RWPE1 (cell line): ENCODE results near the gene CD84.

Source experiments
- CTCF ChIA-PET: fragments of 350-600 bp; sonication (Branson Sonifier 250); formaldehyde crosslinking; extraction: SDS; loops from one replicate; lab custom pipeline; 2021; lab: Yijun Ruan, JAX
- POLR2A ChIA-PET: fragments of 400-600 bp; formaldehyde crosslinking; extraction: SDS; loops from one replicate; lab custom pipeline; 2020; ENCODE audit warnings: antibody characterized with exemption; ENCODE audit not compliant: low non-redundant PET; lab: Yijun Ruan, JAX
- DNase-seq: peaks from one replicate; pipeline ENCODE4 v3.0.0; 2012; ENCODE audit warnings: low spot score
- H3K27ac ChIP-seq: fragments of 450-650 bp; 2 replicates; pipeline ENCODE4 v1.5.1; 2017
- TF ChIP-seq, protein P1 (sequence below): fragments of 450-650 bp; conservative IDR thresholded peaks from 2 replicates; pipeline ENCODE4 v1.5.1; 2017; ENCODE audit warnings: low read depth, mild to moderate bottlenecking

Gene CD84

DNA sequence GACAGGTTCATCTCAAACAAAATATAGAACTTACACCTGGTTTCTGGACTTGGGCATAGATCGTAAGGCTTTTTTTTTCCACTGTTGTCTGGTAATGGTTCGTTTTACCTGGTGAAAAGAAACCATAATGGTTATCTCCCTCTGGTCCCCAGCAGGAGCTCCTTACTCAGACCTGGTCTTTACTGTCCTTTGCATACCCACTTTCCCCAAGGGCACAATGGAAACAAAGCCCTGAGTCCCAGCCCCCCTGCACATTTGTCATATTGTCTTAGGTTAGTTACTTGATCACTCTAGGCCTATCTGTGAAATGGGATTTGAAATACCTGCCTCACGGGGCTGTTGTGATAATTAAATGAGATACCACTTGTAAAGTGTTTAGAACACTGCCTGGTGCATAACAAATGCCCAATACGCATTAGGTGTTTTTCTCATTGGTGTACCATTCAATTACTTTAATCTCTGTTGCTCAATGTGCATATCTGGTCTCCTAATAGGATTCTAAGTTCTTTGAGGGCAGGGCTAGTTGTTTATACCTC lies 40.5 kb upstream of the CD84 start:
- POLR2A ChIA-PET: no interaction called here
- TF ChIP-seq, protein P1, sequence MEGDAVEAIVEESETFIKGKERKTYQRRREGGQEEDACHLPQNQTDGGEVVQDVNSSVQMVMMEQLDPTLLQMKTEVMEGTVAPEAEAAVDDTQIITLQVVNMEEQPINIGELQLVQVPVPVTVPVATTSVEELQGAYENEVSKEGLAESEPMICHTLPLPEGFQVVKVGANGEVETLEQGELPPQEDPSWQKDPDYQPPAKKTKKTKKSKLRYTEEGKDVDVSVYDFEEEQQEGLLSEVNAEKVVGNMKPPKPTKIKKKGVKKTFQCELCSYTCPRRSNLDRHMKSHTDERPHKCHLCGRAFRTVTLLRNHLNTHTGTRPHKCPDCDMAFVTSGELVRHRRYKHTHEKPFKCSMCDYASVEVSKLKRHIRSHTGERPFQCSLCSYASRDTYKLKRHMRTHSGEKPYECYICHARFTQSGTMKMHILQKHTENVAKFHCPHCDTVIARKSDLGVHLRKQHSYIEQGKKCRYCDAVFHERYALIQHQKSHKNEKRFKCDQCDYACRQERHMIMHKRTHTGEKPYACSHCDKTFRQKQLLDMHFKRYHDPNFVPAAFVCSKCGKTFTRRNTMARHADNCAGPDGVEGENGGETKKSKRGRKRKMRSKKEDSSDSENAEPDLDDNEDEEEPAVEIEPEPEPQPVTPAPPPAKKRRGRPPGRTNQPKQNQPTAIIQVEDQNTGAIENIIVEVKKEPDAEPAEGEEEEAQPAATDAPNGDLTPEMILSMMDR: no peak
- CTCF ChIA-PET: interaction anchor here (0.7 kb wide), 1 partner anchor 480 kb away, joined by 4 read pairs; no protein-coding TSS in a partner anchor
- no peak for DNase-seq
- H3K27ac ChIP-seq: no peak overlapping the region

DNA sequence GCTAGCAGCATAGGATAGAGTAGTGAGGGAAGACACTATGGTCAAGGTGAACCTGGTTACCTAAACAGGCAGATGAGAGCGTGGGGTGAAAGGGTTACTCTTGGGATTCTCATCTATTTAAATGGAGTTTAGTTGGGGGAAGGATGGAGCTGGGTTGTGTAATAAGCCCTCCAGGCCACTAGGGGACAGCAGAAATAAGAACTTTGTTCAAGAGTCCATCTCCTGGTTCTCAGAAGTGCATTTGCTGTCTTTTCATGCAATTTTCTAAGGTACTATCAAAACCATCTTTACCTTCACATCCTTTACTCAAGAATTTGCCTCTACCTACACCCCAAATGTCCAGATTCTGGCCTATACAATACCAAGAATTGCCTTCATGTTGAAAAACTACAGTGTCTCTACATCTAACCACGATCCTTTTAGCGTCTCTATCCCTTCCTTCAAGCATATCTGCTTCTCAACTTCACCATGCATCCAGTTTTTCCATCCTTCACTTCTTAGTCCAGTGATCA lies 39.5 kb upstream of the CD84 start:
- no peak overlapping the region for H3K27ac ChIP-seq
- CTCF ChIA-PET: interaction anchor here (0.6 to 0.7 kb wide), 3 partner anchors 21 to 479 kb away, joined by 4 to 5 read pairs (median 4); no protein-coding TSS in a partner anchor

DNA sequence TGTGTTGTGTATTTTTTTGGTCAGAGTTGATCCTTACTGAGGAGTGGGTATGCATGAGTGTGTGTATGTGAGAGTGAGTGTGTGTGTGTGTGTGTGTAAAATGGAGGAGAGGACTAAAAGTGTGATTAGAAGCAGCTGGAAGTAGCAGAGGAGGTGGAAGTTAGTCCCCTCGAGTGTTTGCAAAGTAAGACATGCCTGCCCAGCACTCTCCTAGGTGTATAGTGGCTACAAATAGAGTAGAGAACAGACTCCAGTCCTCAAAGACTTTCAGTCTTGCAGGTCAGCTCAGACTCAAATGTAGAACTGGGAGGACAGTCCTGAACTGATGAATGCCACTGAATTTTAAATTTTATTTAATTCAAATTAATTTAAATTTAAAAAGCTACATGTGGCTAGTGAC lies 39.0 kb upstream of the CD84 start:
- TF ChIP-seq, protein P1: no peak
- POLR2A ChIA-PET: no interaction called here
- no peak for DNase-seq
- CTCF ChIA-PET: interaction anchor here (0.6 to 0.7 kb wide), 4 partner anchors 21 to 260 kb away, joined by 3 to 5 read pairs (median 4); no protein-coding TSS in a partner anchor
- no peak overlapping the region for H3K27ac ChIP-seq

More for the DNA sequence above, 39.5 kb upstream of the CD84 start:
- POLR2A ChIA-PET: no interaction called here
- TF ChIP-seq, protein P1: peak; percentile 36; the same call in 1 of the 2 replicates
- DNase-seq: no peak

DNA sequence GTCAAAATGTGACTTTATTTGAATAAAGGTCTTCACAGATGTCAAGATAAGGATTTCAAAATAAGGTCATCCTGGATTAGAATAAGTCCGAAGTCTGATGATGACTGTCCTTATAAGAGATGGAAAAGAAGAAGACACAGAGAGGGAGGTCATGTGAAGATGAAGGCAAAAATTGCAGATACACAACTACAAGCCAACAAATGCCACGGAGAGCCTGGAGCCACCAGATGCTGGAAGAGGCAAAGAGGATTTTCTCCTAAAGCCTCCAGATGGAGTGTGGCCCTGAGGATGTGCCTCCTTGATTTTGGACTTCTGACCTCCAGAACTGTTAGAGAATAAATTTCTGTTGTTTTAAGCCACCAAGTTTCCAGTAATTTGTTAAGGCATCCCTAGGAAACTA lies 36.4 kb upstream of the CD84 start:
- ChIA-PET POLR2A (no interaction called here), CTCF (no interaction called here)
- DNase-seq: no peak
- TF ChIP-seq, protein P1: no peak
- no peak overlapping the region for H3K27ac ChIP-seq

DNA sequence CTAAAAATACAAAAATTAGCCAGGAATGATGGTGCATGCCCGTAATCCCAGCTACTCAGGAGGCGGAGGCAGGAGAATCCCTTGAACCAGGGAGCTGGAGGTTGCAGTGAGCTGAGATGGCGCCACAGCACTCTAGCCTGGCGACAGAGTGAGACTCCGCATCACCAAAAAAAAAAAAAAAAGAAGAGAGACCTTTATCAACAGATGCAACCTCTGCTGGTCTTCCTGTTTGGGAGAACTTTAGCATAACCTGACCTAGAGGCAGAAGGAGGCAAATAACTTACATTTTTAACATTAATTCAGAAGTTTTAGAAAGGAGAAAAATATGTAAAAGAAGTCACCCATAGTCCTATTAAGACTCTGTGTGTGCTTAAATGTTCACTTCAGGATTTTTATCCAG lies 35.1 kb upstream of the CD84 start:
- ChIA-PET CTCF (no interaction called here), POLR2A (no interaction called here)
- H3K27ac ChIP-seq: no peak overlapping the region
- TF ChIP-seq, protein P1: no peak
- DNase-seq: no peak

DNA sequence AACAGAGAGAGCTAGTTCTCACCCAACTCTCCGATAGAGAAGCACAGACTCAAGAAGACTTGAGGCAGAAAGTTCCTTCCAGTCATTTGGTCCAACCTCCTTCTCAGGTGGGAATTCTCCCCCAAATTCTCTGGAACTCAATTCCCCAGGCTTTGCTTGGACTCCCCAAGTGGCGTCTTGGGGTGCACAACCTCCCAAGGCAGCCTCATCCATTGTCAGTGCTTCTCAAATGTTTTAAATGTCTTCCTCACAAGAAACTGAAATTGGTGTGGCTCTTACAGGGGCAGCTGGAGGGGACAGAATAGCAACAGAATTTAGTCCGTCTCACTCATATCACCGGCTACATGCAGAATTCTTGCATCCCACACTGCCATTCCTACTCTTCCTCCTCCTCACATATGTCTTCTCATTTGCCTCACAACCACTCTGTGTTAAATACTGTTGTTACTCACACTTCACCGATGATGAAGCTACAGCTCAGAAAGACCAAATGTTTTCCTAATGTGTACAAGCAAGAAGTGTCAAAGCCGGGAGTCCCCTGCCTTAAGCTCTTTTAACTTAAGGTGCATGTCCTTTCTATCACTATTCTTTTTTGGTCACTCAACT lies 33.4 kb upstream of the CD84 start:
- H3K27ac ChIP-seq: no peak overlapping the region
- ChIA-PET CTCF (no interaction called here), POLR2A (no interaction called here)
- TF ChIP-seq, protein P1: no peak
- no peak for DNase-seq
